ENCODE measurements around the gene PIP4K2A.
A peak's percentile ranks its signal among the peaks of the same experiment; 100 is the strongest.

The PIP4K2A gene

DNA sequence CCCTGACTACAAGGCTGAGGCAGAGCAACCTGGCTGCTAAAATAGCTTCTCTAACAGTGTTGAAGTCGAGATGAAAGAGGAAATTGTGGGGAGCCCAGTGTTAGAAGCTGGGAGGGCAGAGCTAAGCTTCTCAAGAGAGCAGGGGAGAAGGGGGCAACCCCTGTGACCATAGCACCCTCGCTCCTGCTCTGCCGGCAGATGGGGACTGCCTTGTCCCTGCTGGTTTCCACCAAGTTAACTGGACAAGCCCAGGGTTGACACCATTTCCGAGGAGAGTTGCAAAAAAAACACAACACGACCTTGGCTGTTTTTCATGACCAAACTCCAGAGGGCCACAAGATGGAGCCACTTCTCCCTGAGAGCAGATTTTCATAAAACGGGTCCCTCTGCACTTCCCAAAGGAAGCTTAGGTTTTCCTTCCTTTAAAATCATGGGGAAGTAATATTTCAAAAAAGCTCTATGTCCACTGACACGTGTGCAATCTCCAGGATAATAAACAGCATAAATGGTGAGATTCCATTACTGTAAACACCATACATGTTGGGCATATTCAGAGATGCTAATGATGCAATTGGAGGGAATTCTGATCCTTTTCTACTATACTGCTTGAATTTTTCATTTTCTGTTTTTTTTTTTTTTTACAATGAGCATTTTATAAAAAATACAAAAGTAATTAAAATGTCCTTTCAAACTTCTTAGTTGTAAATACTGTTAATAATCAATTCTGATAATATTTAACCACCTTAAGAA is 140.4 kb downstream of the PIP4K2A start:
- Histone ChIP-seq H2BK15ac (replicated peaks; ENCODE audit: low read depth) (no peak overlapping the region), H3K27ac (ENCODE audit: low read depth, low read length) (no peak overlapping the region), H3K79me2 (ENCODE audit: control insufficient read depth, insufficient read depth, low read length) (no peaks in the 10 kb centered on the region), H3K56ac (ENCODE audit: low read length) (no peak overlapping the region), H3K18ac (ENCODE audit: low read length) (no peak overlapping the region), H2BK5ac (ENCODE audit: low read length) (no peak overlapping the region), H3K4ac (ENCODE audit: low read depth, low read length) (no peak overlapping the region), H4K8ac (ENCODE audit: low read depth, low read length) (no peak overlapping the region), H3K9ac (ENCODE audit: low read length) (no peak overlapping the region), H2AK5ac (ENCODE audit: low read length) (no peak overlapping the region), H3K36me3 (ENCODE audit: control insufficient read depth, insufficient read depth, low read length) (no peaks in the 10 kb centered on the region), H3K79me1 (ENCODE audit: low read length) (no peaks in the 10 kb centered on the region), H3K27me3 (ENCODE audit: insufficient read depth, low read length, poor library complexity) (no peaks in the 10 kb centered on the region), H3K4me1 (ENCODE audit: control insufficient read depth, low read depth, low read length) (no peaks in the 10 kb centered on the region), H3K4me2 (ENCODE audit: low read length) (no peak overlapping the region), H3K23ac (ENCODE audit: low read length) (no peak overlapping the region), H2BK120ac (ENCODE audit: low read depth, low read length) (no peak overlapping the region), H4K5ac (ENCODE audit: low read length) (no peak overlapping the region), H3K4me3 (ENCODE audit: low read length) (no peak overlapping the region)
- peak; percentile 63 for DNase-seq
- WGBS (ENCODE audit: extremely low coverage, insufficient coverage, low lambda C conversion rate) = no CpG with 5 or more reads among the region's 7 CpGs

DNA sequence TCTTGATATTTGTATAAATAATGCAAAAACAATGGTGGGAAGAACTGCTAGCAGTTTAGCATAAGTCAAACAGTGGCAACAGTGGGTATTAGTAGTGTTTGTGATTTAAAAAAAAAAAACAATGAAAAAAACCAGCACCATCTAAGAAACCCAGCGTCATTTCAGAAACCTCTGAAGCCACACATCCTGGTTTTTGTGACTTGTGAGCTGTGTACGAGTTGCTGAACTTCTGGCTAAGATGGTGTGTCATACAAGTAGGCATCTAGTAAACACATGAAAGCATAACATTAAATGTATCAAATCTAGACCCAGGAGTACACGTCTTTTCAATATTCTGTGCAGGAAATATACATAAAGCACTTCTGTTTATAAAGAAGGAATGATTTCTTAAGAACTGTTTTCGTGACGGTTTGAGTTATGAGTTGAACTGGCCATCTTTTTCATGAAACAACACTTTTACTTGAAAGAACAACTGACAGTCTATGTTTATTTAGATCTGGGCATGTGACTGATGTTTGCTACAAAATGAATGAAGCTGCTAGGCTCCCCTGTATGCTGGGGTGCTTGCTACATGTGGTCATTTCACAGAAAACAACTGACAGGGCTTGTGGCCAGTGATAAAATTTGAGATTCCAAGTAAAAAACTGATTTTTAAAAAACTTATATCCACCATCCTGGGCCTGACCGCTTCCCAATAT is 143.5 kb downstream of the PIP4K2A start:
- Histone ChIP-seq H3K27ac (ENCODE audit: low read depth, low read length) (no peak overlapping the region), H3K79me1 (ENCODE audit: low read length) (no peaks in the 10 kb centered on the region), H3K18ac (ENCODE audit: low read length) (no peak overlapping the region), H2BK120ac (ENCODE audit: low read depth, low read length) (no peak overlapping the region), H3K56ac (ENCODE audit: low read length) (no peak overlapping the region), H3K4me3 (ENCODE audit: low read length) (no peak overlapping the region), H3K9ac (ENCODE audit: low read length) (no peak overlapping the region), H3K23ac (ENCODE audit: low read length) (no peak overlapping the region), H4K5ac (ENCODE audit: low read length) (no peak overlapping the region), H3K4me2 (ENCODE audit: low read length) (no peak overlapping the region), H2AK5ac (ENCODE audit: low read length) (no peak overlapping the region), H3K4me1 (ENCODE audit: control insufficient read depth, low read depth, low read length) (no peaks in the 10 kb centered on the region), H3K27me3 (ENCODE audit: insufficient read depth, low read length, poor library complexity) (no peaks in the 10 kb centered on the region), H4K8ac (ENCODE audit: low read depth, low read length) (no peak overlapping the region), H3K4ac (ENCODE audit: low read depth, low read length) (no peak overlapping the region), H2BK5ac (ENCODE audit: low read length) (no peak overlapping the region), H3K36me3 (ENCODE audit: control insufficient read depth, insufficient read depth, low read length) (no peaks in the 10 kb centered on the region), H2BK15ac (replicated peaks; ENCODE audit: low read depth) (no peak overlapping the region), H3K79me2 (ENCODE audit: control insufficient read depth, insufficient read depth, low read length) (no peaks in the 10 kb centered on the region)
- no CpG with 5 or more reads among the region's 6 CpGs for WGBS (ENCODE audit: extremely low coverage, insufficient coverage, low lambda C conversion rate)
- no peak for DNase-seq

GRCh38 chr10:22570234-22570633 is 144.1 kb downstream of the PIP4K2A start:
- Histone ChIP-seq H2AK5ac (ENCODE audit: low read length) (no peak overlapping the region), H3K56ac (ENCODE audit: low read length) (no peak overlapping the region), H4K5ac (ENCODE audit: low read length) (no peak overlapping the region), H4K8ac (ENCODE audit: low read depth, low read length) (no peak overlapping the region), H3K23ac (ENCODE audit: low read length) (no peak overlapping the region), H3K27ac (ENCODE audit: low read depth, low read length) (no peak overlapping the region), H3K18ac (ENCODE audit: low read length) (no peak overlapping the region), H2BK120ac (ENCODE audit: low read depth, low read length) (no peak overlapping the region), H2BK15ac (replicated peaks; ENCODE audit: low read depth) (no peak overlapping the region), H3K4me2 (ENCODE audit: low read length) (no peak overlapping the region), H3K9ac (ENCODE audit: low read length) (no peak overlapping the region), H3K79me2 (ENCODE audit: control insufficient read depth, insufficient read depth, low read length) (no peaks in the 10 kb centered on the region), H3K27me3 (ENCODE audit: insufficient read depth, low read length, poor library complexity) (no peaks in the 10 kb centered on the region), H2BK5ac (ENCODE audit: low read length) (no peak overlapping the region), H3K79me1 (ENCODE audit: low read length) (no peaks in the 10 kb centered on the region), H3K4me3 (ENCODE audit: low read length) (no peak overlapping the region), H3K4me1 (ENCODE audit: control insufficient read depth, low read depth, low read length) (no peaks in the 10 kb centered on the region), H3K4ac (ENCODE audit: low read depth, low read length) (no peak overlapping the region), H3K36me3 (ENCODE audit: control insufficient read depth, insufficient read depth, low read length) (no peaks in the 10 kb centered on the region)
- WGBS (ENCODE audit: extremely low coverage, insufficient coverage, low lambda C conversion rate) = no CpG with 5 or more reads among the region's 4 CpGs
- DNase-seq = no peak

DNA sequence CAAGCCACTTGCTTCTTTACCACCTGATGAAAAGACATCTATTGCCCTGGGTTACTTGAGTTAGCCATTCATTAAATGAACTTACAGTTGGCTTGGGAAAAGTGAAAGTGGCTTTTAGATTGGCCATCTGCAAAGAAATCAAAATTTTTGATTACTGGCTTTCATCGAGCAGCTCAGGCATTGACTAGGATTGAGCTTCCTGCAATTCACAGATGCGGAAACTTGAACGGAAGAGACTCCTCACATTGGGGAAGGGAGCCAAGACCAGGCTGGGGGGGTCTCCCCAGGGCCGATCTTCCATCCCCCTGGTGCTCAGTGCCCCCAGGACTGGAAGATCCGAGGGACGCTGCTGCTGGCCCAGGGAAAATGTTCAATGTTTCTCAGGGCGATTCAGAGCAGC is 145.4 kb downstream of the PIP4K2A start:
- no peak overlapping the region for H3K56ac ChIP-seq (ENCODE audit: low read length)
- H3K23ac ChIP-seq (ENCODE audit: low read length) = no peak overlapping the region
- no peaks in the 10 kb centered on the region for H3K36me3 ChIP-seq (ENCODE audit: control insufficient read depth, insufficient read depth, low read length)
- H4K8ac ChIP-seq (ENCODE audit: low read depth, low read length) = no peak overlapping the region
- H3K9ac ChIP-seq (ENCODE audit: low read length) = no peak overlapping the region
- H3K27ac ChIP-seq (ENCODE audit: low read depth, low read length) = no peak overlapping the region
- no peak overlapping the region for H3K4me3 ChIP-seq (ENCODE audit: low read length)
- no peak overlapping the region for H3K18ac ChIP-seq (ENCODE audit: low read length)
- no peak overlapping the region for H2BK15ac ChIP-seq (replicated peaks; ENCODE audit: low read depth)
- no peak for DNase-seq
- H2BK5ac ChIP-seq (ENCODE audit: low read length) = no peak overlapping the region
- H3K4me1 ChIP-seq (ENCODE audit: control insufficient read depth, low read depth, low read length) = no peaks in the 10 kb centered on the region
- no peaks in the 10 kb centered on the region for H3K27me3 ChIP-seq (ENCODE audit: insufficient read depth, low read length, poor library complexity)
- H3K4me2 ChIP-seq (ENCODE audit: low read length) = no peak overlapping the region
- no peak overlapping the region for H3K4ac ChIP-seq (ENCODE audit: low read depth, low read length)
- H3K79me2 ChIP-seq (ENCODE audit: control insufficient read depth, insufficient read depth, low read length) = no peaks in the 10 kb centered on the region
- WGBS (ENCODE audit: extremely low coverage, insufficient coverage, low lambda C conversion rate) = no CpG with 5 or more reads among the region's 7 CpGs
- no peak overlapping the region for H2BK120ac ChIP-seq (ENCODE audit: low read depth, low read length)
- H3K79me1 ChIP-seq (ENCODE audit: low read length) = no peaks in the 10 kb centered on the region
- H4K5ac ChIP-seq (ENCODE audit: low read length) = no peak overlapping the region
- no peak overlapping the region for H2AK5ac ChIP-seq (ENCODE audit: low read length)

DNA sequence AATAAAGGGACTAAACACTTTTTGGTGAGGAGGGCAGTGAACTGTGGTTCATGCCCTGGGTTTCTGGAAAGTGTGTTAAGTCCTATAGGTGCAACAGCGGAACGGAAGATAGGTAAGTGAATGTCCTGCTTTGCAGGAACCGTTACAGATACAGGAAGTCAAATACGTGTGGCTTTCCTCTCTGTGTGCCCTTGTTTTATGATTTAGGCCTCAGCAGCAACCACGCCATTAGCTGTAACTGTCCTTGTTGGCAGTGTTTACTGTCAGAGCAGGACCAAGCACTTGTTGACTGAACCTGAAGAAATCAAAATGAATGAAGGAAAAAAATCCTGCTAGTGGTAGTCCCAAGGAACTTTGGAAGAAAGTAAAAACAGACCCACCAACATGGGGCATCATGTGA is 150.3 kb downstream of the PIP4K2A start:
- Histone ChIP-seq H3K18ac (ENCODE audit: low read length) (no peak overlapping the region), H2BK120ac (ENCODE audit: low read depth, low read length) (no peak overlapping the region), H3K79me2 (ENCODE audit: control insufficient read depth, insufficient read depth, low read length) (no peaks in the 10 kb centered on the region), H3K4ac (ENCODE audit: low read depth, low read length) (no peak overlapping the region), H2BK15ac (replicated peaks; ENCODE audit: low read depth) (no peak overlapping the region), H3K4me3 (ENCODE audit: low read length) (no peak overlapping the region), H3K27ac (ENCODE audit: low read depth, low read length) (no peak overlapping the region), H2BK5ac (ENCODE audit: low read length) (no peak overlapping the region), H3K79me1 (ENCODE audit: low read length) (no peaks in the 10 kb centered on the region), H3K4me2 (ENCODE audit: low read length) (no peak overlapping the region), H3K23ac (ENCODE audit: low read length) (no peak overlapping the region), H3K56ac (ENCODE audit: low read length) (no peak overlapping the region), H3K27me3 (ENCODE audit: insufficient read depth, low read length, poor library complexity) (no peaks in the 10 kb centered on the region), H4K8ac (ENCODE audit: low read depth, low read length) (no peak overlapping the region), H3K9ac (ENCODE audit: low read length) (no peak overlapping the region), H4K5ac (ENCODE audit: low read length) (no peak overlapping the region), H2AK5ac (ENCODE audit: low read length) (no peak overlapping the region), H3K4me1 (ENCODE audit: control insufficient read depth, low read depth, low read length) (no peaks in the 10 kb centered on the region), H3K36me3 (ENCODE audit: control insufficient read depth, insufficient read depth, low read length) (no peaks in the 10 kb centered on the region)
- WGBS (ENCODE audit: extremely low coverage, insufficient coverage, low lambda C conversion rate) = no CpG with 5 or more reads among the region's 5 CpGs
- DNase-seq = no peak
